Stomach (tissue), 4 donors: ENCODE measurements around the gene POFUT2.

Experiments used
- CTCF ChIP-seq, 7 experiments: fragments of 450-650 bp in 4 of 7; fragments of 200-600 bp in 3 of 7; sonication (generic) in 3 of 7; IDR thresholded peaks; one replicate each; pipeline ENCODE4 v1.5.1; 2016 to 2019; ENCODE audit warnings: antibody characterized with exemption in 7 of 7, control low read depth in 2 of 7, mild to moderate bottlenecking in 1 of 7
- EP300 ChIP-seq: sonication (generic); formaldehyde crosslinking; IDR thresholded peaks from one replicate; pipeline ENCODE4 v1.6.1; 2017; ENCODE audit warnings: antibody characterized with exemption
- POLR2A ChIP-seq, 4 donors: fragments of 450-650 bp; IDR thresholded peaks; one replicate each; pipeline ENCODE4 v1.6.1; 2016; ENCODE audit warnings: antibody characterized with exemption in 4 of 4, control low read depth in 2 of 4, mild to moderate bottlenecking in 1 of 4, moderate library complexity in 1 of 4

- TF ChIP-seq CTCF (IDR thresholded peaks at IDR 0.05) (no peak), EP300 (no peak), POLR2A (IDR thresholded peaks at IDR 0.05) (no peak)
Observed at GRCh38 chr21:45251635-45252447, 35.9 kb downstream of the POFUT2 start.
